ENCODE results near the gene HSPA1L.

HSPA1L gene

DNA sequence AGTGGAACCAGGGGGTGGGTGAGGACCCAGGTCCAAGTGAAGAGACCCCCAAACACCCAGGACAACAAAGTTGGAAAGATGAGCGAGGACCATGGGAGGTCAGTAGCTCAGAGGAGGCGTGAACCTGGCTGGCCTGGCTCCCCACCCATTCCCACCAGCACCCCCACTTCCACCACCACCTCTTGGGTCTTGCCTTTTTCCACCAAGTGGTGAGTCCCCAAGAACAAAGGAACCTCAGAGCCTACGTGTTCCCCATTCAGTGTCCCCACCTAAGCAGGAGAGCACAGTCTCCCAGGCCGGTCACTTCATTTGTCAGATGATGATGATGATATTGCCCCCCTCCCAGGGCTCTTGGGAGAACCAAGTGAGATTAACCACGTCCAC is 37.4 kb downstream of the HSPA1L start:
- no peak for TF ChIP-seq GATA3 (IDR thresholded peaks at IDR 0.05; ENCODE audit: low read depth, low read length)
- no peak for TF ChIP-seq GATA2 (IDR thresholded peaks at IDR 0.05; ENCODE audit: low read depth, low read length)

DNA sequence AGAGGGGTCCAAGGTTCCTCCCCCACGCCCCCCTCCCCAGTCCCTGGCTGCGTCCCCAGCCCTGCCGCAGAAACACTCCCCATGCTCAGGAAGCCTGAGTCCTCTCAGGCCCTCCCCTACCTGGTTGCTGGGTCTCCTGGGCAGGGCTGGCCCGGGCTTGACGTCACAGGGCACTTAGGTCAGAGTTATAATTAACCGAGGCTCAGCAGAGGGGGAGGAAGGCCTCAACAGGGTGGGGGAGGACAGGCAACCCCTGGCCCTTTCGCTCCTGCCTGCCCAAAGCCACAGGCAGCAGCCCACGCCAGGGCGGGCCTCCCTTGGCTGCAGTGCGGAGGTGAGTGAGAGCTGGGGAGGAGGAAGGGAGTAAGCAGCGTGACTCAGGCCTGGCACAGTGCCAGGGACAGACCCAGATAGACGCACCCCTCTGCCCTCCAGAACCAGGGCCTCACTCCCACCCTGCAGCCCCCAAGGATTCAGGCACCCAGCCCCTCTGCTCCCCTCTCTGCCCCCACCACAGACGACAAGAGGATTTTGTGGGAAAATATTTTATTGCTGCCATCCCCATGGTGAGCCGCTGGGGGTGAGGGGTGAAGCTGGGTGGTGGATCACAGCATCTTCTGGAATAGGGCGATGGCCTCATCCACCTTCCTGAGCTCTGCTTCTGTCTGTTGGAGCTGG is 38.0 kb downstream of the HSPA1L start, which contains the start of gene VWA7:
VWA7 (minus strand) TSS at position 340 of the 678 bp plus-strand sequence. CDS start 549 bp downstream, outside the sequence.
- TF ChIP-seq GATA3 (IDR thresholded peaks at IDR 0.05; ENCODE audit: low read depth, low read length) (no peak), GATA2 (IDR thresholded peaks at IDR 0.05; ENCODE audit: low read depth, low read length) (no peak)

DNA sequence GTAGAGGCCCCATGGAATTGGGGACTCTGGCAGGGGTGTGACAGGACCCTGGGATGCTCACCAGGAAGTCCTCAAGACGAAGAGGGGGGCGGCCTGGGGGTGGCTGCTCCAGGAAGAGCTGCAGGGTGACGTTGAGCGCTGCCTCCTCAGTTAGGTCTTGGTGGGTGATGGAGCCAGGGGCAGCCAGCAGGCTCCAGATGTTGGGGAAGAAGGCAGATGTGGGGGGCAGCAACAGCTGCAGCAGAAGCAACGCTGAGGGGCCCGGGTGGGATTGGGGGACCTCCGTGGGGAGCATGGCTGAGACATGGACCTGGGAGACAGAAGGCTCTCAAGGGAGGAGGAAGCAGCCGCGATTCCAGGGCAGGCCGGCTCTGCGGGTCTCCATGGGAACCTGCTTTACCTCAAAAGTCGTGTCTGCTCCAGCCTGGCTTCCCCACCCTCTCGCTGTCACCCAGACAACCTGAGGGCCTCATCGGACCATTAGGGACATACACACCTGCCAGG is 38.5 kb downstream of the HSPA1L start:
- TF ChIP-seq GATA3 (IDR thresholded peaks at IDR 0.05; ENCODE audit: low read depth, low read length) (no peak), GATA2 (IDR thresholded peaks at IDR 0.05; ENCODE audit: low read depth, low read length) (no peak)

DNA sequence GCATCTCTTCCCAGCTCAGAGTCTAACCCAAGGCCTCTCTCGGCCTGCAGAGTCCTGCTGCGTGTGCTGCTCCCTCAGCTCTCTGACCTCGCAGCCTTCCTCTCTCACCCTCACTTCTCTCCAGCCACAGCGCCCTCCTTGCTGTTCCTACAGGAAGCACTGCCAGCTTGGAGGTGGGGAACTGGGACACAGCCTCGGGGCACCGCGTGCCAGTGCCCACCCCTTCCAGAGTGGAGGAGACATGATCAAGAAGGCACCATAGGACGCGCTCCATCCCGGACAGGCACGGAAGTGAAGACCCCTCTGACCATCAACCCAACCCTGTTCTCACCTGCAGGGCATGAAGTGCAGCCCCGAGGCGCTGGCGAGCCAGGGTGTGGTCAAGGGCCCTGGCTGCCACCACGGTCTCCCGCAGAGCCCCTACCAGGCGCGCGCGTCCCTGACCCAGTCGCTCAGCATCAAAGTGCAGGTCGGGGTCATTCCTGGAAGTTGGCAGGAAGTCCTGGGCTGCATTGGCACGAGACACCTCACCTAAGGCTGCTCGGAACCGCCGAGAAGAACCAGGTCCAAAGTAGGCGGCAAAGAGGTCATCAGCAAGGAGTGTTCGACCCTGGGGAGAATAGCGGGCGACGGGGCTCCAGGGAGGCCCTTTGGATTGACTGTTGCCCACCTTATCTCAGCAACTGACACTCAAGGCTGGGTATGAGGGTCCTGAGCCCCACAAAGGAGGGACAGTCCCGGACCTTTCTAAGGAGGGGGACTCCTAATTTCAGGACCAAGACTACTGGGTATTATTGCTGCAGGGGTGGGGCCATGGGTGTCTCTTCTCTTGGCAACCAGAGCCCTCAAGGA is 39.2 kb downstream of the HSPA1L start:
- TF ChIP-seq GATA3 (IDR thresholded peaks at IDR 0.05; ENCODE audit: low read depth, low read length) (no peak), GATA2 (IDR thresholded peaks at IDR 0.05; ENCODE audit: low read depth, low read length) (no peak)

DNA sequence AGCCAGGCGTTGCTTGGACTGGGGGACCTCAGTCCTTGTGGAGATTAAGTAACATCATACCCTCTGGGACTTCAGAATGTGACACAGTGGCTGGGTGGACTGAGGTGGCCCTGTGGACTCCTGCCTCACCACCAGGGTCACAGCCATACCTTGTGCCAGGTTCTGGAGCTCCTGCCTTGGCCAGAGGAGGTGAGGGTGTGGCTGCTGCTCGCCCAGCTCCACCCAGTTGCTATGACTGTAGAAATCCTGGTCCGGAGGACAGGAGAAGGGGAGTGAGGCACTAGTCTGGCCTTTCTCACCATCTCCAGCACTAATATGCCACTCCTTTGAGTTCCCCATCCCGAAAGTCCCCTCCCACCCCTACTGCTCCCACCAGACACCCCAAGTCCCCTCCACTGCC is 39.9 kb downstream of the HSPA1L start:
- TF ChIP-seq GATA3 (IDR thresholded peaks at IDR 0.05; ENCODE audit: low read depth, low read length) (no peak), GATA2 (IDR thresholded peaks at IDR 0.05; ENCODE audit: low read depth, low read length) (no peak)

DNA sequence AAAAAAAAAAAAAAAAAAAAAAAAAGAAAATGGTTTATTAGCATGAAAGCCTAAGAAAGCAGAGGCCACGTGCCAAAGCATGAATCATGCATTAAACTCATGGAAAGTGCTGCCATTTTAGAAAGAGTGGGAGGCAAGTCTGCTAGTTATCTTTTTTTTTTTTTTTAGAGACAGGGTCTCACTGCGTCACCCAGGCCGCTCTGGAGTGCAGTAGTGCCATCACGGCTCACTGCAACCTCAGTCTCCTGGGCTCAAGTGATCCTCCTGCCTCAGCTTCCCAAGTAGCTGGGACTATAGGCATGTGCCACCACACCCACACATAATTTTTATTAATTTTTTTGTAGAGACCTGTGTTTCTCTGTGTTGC is 43.1 kb downstream of the HSPA1L start:
- TF ChIP-seq GATA2 (IDR thresholded peaks at IDR 0.05; ENCODE audit: low read depth, low read length) (no peak), GATA3 (IDR thresholded peaks at IDR 0.05; ENCODE audit: low read depth, low read length) (no peak)

DNA sequence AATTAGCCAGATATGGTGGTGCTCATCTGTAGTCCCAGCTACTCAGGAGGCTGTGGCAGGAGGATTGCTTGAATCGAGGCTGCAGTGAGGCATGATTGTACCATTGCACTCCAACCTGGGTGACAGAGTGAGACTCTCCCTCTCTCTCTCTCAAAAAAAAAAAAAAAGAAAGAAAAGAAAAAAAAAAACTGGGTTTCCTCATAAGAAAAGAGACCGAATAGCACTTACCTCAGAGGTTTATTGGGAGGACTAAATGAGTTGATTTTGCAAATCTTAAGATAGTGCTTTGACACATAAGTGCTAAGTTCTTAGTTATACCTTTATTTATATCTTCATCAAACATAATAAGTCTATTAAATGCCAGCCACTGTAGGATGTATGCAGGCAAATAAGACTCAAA is 44.2 kb downstream of the HSPA1L start:
- TF ChIP-seq GATA3 (IDR thresholded peaks at IDR 0.05; ENCODE audit: low read depth, low read length) (no peak), GATA2 (IDR thresholded peaks at IDR 0.05; ENCODE audit: low read depth, low read length) (no peak)

DNA sequence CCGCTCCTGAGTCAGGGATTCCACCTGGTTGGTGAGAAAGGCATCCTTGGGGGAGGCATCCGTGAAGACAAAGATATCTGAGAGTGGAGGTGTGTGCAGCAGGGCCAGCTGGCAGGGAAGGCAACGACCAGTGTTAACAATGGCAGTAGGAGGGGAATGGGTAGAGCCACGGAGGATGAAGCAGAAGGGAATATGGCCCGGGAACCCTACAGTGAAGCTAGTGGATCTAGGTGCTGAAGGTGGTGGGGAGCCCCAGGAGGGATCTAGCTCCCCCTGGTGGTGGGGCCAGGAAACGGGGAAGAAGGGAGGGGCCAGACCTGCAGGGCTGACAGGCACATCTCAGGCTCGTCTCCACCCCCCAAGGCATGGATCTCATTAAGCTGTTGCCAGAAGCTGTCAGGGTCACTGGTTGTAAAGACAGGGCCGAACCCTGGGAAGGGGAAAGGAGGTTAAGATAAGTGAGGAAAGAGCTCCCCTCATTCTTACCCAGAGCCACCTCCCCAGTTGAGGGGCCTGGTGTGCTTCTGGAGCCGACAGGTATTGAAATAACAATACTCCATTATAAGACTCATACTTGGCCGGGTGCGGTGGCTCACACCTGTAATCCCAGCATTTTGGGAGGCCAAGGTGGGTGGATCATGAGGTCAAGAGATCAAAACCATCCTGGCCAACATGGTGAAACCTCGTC is 45.3 kb downstream of the HSPA1L start:
- TF ChIP-seq GATA2 (IDR thresholded peaks at IDR 0.05; ENCODE audit: low read depth, low read length), result no peak
- TF ChIP-seq GATA3 (IDR thresholded peaks at IDR 0.05; ENCODE audit: low read depth, low read length), result no peak

DNA sequence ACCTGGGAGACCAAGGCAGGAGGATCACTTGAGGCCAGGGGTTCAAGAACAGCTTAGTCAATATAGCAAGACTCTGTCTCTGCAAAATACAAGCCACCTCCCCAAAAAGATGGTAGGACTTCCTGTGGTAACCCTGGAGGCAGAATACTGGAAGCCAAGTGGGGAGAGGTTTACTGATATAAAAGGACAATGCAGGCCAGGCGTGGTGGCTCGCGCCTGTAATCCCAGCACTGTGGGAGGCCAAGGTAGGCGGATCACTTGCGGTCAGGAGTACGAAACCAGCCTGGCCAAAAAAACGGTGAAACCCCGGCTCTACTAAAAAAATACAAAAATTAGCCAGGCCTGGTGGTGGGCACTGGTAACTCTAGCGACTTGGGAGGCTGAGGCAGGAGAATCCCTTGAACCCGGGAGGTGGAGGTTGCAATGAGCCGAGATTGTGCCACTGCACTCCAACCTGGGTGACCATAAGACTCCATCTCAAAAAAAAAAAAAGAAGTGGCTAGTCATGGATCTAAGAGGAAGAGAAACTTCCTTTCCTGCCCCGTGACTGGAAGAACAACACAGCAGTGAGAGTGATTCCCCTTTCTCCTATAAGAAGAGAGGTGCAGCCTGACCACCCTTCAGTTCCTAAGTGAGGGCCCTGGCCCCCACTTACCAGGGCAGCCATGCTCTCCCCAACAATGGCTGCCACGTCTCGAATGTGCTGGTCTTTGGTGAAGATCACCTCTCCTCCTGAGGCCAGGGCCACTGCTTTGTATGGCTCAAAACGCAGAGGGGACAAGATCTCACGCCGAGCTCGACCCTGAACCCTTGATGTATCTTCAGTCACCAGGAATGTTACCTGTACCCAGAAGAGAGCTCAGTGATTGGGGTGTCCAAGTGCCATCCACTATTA is 46.5 kb downstream of the HSPA1L start:
- TF ChIP-seq GATA2 (IDR thresholded peaks at IDR 0.05; ENCODE audit: low read depth, low read length) (no peak), GATA3 (IDR thresholded peaks at IDR 0.05; ENCODE audit: low read depth, low read length) (no peak)

DNA sequence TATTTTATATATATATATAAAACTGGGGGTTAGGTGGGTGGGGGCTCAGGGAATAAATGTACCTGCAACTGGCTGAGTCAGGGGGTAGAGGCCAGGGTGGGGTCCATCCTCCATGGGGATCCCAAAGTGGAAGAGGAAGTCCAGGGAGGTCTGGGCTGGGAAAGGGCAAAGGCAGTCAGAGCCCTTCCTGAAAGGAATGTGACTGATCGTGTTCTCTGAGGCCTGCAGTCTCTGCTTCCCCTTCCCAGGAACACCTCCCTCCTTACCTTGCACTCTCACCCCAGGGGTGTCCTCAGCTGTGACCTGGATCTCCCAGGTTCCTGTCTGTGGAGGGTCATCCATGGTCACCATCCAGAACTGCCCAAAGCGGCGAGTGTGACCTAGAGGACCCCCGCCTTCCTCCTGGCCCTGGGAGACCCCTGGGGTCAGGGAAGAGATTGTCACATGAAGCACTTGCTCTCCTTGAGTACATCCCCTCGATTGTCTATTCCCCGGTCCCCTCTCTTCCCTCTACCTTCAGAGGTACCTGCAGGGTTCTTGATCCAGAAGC is 47.9 kb downstream of the HSPA1L start:
- TF ChIP-seq GATA3 (IDR thresholded peaks at IDR 0.05; ENCODE audit: low read depth, low read length), result no peak
- TF ChIP-seq GATA2 (IDR thresholded peaks at IDR 0.05; ENCODE audit: low read depth, low read length), result no peak

DNA sequence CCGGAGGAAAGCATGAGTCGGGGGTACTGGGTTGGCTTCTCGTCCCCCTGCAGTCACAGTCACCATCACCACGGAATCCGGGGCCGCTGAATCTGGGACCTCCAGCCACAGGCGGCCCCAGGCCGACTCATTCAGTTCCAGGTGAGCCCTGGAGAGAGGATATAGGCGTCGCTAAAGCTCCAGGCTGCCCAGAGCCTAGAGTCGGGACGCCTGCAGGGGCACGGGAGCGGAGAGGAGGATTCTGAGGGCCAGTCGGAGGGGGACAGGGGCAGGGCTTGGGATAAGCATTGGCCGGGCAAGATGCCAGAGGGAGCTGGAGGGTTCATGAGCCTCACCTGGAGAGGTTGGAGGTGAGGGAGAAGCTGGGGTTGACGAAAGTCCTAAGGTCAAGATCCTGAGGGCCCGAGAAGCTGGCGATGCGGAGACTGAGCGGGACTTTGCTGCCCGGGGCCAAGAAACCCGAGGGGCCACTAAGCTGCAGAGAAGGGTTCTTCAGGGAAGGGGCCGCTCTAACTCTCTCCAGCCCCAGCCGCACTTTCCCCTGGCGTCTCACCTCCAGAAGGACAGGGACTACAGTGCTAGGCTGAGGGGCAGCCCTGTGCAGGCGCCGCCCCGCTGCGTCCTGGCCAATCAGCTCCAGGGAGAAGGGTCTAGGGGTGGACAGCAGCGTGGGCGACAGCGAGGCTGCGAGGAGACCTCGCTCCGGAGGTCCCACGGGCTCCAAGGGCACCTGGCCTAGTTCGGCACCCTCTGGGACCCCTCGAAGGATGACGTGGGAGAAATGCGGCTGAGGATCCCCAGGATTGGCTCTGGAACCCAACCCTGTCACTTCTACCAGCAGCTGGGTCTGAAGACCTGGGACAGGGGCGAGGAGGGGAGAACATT is 48.9 kb downstream of the HSPA1L start:
- TF ChIP-seq GATA2 (IDR thresholded peaks at IDR 0.05; ENCODE audit: low read depth, low read length), result no peak
- TF ChIP-seq GATA3 (IDR thresholded peaks at IDR 0.05; ENCODE audit: low read depth, low read length), result no peak

DNA sequence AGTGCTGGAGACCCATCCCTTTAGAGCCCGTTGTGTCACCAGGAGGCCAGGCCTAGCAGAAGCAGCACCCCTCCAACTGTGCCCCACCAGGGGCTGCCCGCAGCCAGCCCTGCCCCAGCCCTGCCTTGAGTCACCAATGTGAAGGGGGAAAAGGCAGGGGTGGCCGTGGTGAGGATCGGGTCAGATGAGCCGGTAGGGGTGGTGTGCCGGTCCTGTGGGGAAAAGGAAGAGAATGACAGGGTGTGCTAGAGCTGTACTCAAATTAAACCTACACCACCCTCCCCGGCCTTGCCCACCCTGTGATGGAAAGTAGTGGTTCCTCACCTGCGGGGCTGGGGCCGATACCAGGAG is 49.5 kb downstream of the HSPA1L start:
- no peak for TF ChIP-seq GATA3 (IDR thresholded peaks at IDR 0.05; ENCODE audit: low read depth, low read length)
- no peak for TF ChIP-seq GATA2 (IDR thresholded peaks at IDR 0.05; ENCODE audit: low read depth, low read length)
